Body of pancreas (tissue), 4 donors: ENCODE data around the gene SYCP2.

ENCODE experiments used
- CTCF ChIP-seq, 7 experiments: fragments of 450-650 bp in 4 of 7; fragments of 200-600 bp in 3 of 7; sonication (generic) in 3 of 7; IDR thresholded peaks; one replicate each; pipeline ENCODE4 v1.5.1; 2016 to 2019; ENCODE audit warnings: antibody characterized with exemption in 7 of 7
- POLR2A ChIP-seq, 3 donors: fragments of 450-650 bp; IDR thresholded peaks; one replicate each; pipeline ENCODE4 v1.6.1; 2016; ENCODE audit warnings: antibody characterized with exemption in 3 of 3, mild to moderate bottlenecking in 2 of 3

GRCh38 chr20:59923514-59923913, 9.9 kb downstream of the SYCP2 start:
- TF ChIP-seq CTCF (IDR thresholded peaks at IDR 0.05) (no peak), POLR2A (IDR thresholded peaks at IDR 0.05) (no peak)
